KMS-11 (cell line): ENCODE data around the gene PHTF2.

Experiments used
- H2AFZ ChIP-seq: fragments of 200-600 bp; sonication (generic); 2 replicates; pipeline ENCODE4 v1.6.1; 2016; ENCODE audit warnings: antibody characterized with exemption, mixed run types, low read depth
- H3K27ac ChIP-seq: fragments of 200-600 bp; sonication (generic); 2 replicates; pipeline ENCODE4 v1.6.1; 2016; ENCODE audit warnings: mild to moderate bottlenecking, mixed run types
- H3K27me3 ChIP-seq: fragments of 200-600 bp; sonication (generic); 2 replicates; pipeline ENCODE4 v1.6.1; 2017; ENCODE audit warnings: mild to moderate bottlenecking, low read depth, mixed run types, moderate library complexity; ENCODE audit not compliant: insufficient read depth
- H3K36me3 ChIP-seq: fragments of 200-600 bp; sonication (generic); 2 replicates; pipeline ENCODE4 v1.6.1; 2017; ENCODE audit warnings: mild to moderate bottlenecking, mixed run types; ENCODE audit not compliant: insufficient read depth
- H3K4me1 ChIP-seq: fragments of 200-600 bp; sonication (generic); 2 replicates; pipeline ENCODE4 v1.6.1; 2016; ENCODE audit warnings: mild to moderate bottlenecking, low read depth, mixed run types; ENCODE audit not compliant: poor library complexity, severe bottlenecking
- H3K4me2 ChIP-seq: fragments of 200-600 bp; sonication (generic); 2 replicates; pipeline ENCODE4 v1.7.0; 2016; ENCODE audit warnings: mild to moderate bottlenecking, mixed run types
- H3K4me3 ChIP-seq: fragments of 200-600 bp; sonication (generic); IDR thresholded peaks from 2 replicates; pipeline ENCODE4 v1.6.1; 2017; ENCODE audit warnings: low read depth, low read length, mixed read lengths; ENCODE audit not compliant: insufficient read depth
- H3K79me2 ChIP-seq: fragments of 200-600 bp; sonication (generic); 2 replicates; pipeline ENCODE4 v1.6.1; 2016; ENCODE audit warnings: low read depth, mixed run types; ENCODE audit not compliant: insufficient read depth
- H3K9ac ChIP-seq: fragments of 200-600 bp; sonication (generic); 2 replicates; pipeline ENCODE4 v1.6.1; 2016; ENCODE audit warnings: mild to moderate bottlenecking, mixed run types
- H4K20me1 ChIP-seq: fragments of 200-600 bp; sonication (generic); 2 replicates; pipeline ENCODE4 v1.6.1; 2016; ENCODE audit warnings: mild to moderate bottlenecking, mixed run types; ENCODE audit not compliant: insufficient read depth
- TF ChIP-seq, protein P1 (sequence below): fragments of 200-600 bp; sonication (generic); conservative IDR thresholded peaks from 2 replicates; pipeline ENCODE4 v1.6.1; 2017; ENCODE audit warnings: low read depth, mild to moderate bottlenecking, antibody characterized with exemption, low read length, moderate library complexity, mixed read lengths

The PHTF2 gene

DNA sequence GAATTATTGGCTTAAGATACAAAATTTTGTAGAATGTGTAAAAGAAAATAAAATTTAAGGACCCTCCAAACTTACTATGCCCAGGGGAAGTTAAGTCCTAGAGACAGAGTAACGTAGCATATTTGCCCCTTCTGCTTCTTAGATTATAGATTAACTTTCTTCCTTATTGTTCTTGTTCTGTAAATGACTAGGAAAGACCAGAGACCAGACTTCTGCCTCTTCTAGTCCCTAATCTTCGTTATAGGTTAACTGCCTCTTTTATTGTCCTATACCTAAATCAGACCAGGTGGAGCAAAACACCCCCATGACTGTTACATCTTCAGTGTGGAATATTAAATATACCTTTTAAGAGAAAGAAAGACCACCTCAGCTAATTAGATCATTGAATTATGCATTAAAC, 160.5 kb downstream of the PHTF2 start:
- H3K79me2 ChIP-seq = no peaks in the 10 kb centered on the region
- H3K4me1 ChIP-seq = no peaks in the 10 kb centered on the region
- no peaks in the 10 kb centered on the region for H3K36me3 ChIP-seq
- H3K9ac ChIP-seq = no peak overlapping the region
- no peak overlapping the region for H3K4me2 ChIP-seq
- no peak overlapping the region for H2AFZ ChIP-seq
- no peak overlapping the region for H3K4me3 ChIP-seq
- TF ChIP-seq, protein P1, sequence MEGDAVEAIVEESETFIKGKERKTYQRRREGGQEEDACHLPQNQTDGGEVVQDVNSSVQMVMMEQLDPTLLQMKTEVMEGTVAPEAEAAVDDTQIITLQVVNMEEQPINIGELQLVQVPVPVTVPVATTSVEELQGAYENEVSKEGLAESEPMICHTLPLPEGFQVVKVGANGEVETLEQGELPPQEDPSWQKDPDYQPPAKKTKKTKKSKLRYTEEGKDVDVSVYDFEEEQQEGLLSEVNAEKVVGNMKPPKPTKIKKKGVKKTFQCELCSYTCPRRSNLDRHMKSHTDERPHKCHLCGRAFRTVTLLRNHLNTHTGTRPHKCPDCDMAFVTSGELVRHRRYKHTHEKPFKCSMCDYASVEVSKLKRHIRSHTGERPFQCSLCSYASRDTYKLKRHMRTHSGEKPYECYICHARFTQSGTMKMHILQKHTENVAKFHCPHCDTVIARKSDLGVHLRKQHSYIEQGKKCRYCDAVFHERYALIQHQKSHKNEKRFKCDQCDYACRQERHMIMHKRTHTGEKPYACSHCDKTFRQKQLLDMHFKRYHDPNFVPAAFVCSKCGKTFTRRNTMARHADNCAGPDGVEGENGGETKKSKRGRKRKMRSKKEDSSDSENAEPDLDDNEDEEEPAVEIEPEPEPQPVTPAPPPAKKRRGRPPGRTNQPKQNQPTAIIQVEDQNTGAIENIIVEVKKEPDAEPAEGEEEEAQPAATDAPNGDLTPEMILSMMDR = no peak
- no peak overlapping the region for H3K27ac ChIP-seq
- no peaks in the 10 kb centered on the region for H4K20me1 ChIP-seq
- H3K27me3 ChIP-seq = no peaks in the 10 kb centered on the region

DNA sequence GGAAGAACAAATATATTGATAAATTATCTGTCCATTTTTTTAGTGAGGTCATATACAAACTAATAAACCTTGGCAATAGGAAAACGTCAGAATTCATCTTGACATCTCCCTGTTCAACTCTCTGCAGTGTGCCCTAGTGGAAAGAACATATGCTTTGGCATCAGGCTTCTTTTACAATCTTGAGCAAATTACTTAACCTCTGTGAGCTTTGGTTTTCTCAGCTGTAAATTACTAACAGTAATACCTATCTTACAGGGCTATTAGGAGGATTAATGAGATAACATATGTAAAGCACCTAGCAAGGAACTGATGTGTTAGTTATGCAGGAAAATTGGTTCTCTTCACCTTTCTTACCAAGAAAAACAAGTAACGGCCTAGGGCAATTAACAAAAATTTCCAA, 161.8 kb downstream of the PHTF2 start:
- H3K27ac ChIP-seq = no peak overlapping the region
- no peak overlapping the region for H3K4me3 ChIP-seq
- no peaks in the 10 kb centered on the region for H3K36me3 ChIP-seq
- no peaks in the 10 kb centered on the region for H3K4me1 ChIP-seq
- no peaks in the 10 kb centered on the region for H3K79me2 ChIP-seq
- no peak overlapping the region for H3K9ac ChIP-seq
- H3K27me3 ChIP-seq = no peaks in the 10 kb centered on the region
- no peak overlapping the region for H3K4me2 ChIP-seq
- H4K20me1 ChIP-seq = no peaks in the 10 kb centered on the region
- H2AFZ ChIP-seq = no peak overlapping the region
- TF ChIP-seq, protein P1 = no peak

DNA sequence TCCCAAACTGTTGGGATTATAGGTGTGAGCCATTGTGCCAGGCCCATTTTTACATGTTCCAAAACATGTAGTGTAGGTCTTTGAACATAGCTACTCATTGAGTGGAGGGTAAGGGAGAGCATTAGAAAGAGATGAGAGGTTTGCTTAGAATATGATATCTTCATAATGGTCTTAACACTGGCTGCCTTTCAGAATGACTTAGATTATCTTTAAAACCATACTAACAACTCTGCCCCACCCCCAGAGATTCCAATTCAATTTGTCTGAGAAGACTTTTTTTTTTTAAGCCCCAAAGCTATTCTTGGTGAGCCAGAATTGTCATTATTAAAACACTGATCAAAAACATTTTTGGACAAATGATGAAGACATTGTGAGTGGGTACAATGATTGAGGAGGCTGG, 168.9 kb downstream of the PHTF2 start:
- Histone ChIP-seq H3K36me3 (no peaks in the 10 kb centered on the region), H3K79me2 (no peaks in the 10 kb centered on the region), H3K4me3 (no peak overlapping the region), H3K9ac (no peak overlapping the region), H3K4me2 (no peak overlapping the region), H3K27ac (no peak overlapping the region), H3K4me1 (no peaks in the 10 kb centered on the region), H4K20me1 (no peaks in the 10 kb centered on the region), H3K27me3 (no peaks in the 10 kb centered on the region), H2AFZ (no peak overlapping the region)
- TF ChIP-seq, protein P1 = no peak

GRCh38 chr7:77971726-77972125, 173.2 kb downstream of the PHTF2 start:
- TF ChIP-seq, protein P1 = no peak
- no peak overlapping the region for H3K9ac ChIP-seq
- no peak overlapping the region for H3K27ac ChIP-seq
- H4K20me1 ChIP-seq = no peaks in the 10 kb centered on the region
- H2AFZ ChIP-seq = no peak overlapping the region
- no peaks in the 10 kb centered on the region for H3K4me1 ChIP-seq
- no peaks in the 10 kb centered on the region for H3K79me2 ChIP-seq
- no peaks in the 10 kb centered on the region for H3K36me3 ChIP-seq
- no peaks in the 10 kb centered on the region for H3K27me3 ChIP-seq
- no peak overlapping the region for H3K4me3 ChIP-seq
- H3K4me2 ChIP-seq = no peak overlapping the region
